Stimulated activated CD4-positive, alpha-beta T cell treated with anti-CD3 and anti-CD28 coated beads, Interleukin-2, amount 100 ng/mL, for 24 hours (primary cell): ENCODE data around the gene AOAH.
"Not testable (repeated sequence)": the region's sequence is repeated elsewhere in the genome, so short reads cannot be mapped to it uniquely, and the experiment has no call there.

ENCODE experiments used
- DNase-seq, 2 donors: peaks; one replicate each; pipeline ENCODE4 v3.0.0-alpha.2; 2020

AOAH gene

DNA sequence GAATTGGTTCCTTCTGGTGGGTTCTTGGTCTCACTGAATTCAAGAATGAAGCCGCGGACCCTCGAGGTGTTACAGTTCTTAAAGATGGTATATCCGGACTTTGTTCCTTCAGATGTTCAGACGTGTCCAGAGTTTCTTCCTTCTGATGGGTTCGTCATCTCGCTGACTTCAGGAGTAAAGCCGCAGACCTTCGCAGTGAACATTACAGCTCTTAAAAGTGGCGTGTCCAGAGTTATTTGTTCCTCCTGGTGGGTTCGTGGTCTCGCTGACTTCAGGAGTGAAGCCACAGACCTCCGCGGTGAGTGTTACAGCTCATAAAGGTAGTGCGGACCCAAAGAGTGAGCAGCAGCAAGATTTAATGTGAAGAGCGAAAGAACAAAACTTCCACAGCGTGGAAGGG lies 220.1 kb downstream of the AOAH start:
- DNase-seq, result not testable (repeated sequence)

- DNase-seq, result no peak
These were observed 226.5 kb downstream of the AOAH start for GRCh38 chr7:36497775-36498174.

GRCh38 chr7:36497176-36497575 lies 227.1 kb downstream of the AOAH start:
- not testable (repeated sequence) for DNase-seq

GRCh38 chr7:36496576-36496975 lies 227.7 kb downstream of the AOAH start:
- no peak for DNase-seq

- DNase-seq, result no peak
These were observed 233.0 kb downstream of the AOAH start for GRCh38 chr7:36491317-36491716.

DNA sequence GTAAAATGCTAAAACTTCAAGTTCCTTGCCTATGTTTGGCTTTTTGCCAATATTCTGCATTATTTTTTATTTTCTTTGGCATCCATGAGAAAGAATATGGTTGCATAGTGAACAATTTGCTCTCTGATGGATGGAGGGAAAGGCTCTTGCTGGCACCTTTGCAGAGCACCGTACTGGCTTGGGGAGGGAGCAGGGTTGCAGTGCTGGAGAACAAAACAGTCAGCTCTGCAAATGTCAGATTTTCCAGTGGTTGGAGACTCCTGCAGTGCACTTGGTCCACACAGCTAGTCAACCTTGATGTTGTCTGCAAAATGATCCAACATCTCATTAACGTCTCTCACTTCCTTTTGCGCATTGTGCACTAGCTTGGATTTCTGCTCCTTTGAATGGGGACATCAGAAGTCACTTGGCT lies 233.9 kb downstream of the AOAH start:
- DNase-seq, result no peak

DNA sequence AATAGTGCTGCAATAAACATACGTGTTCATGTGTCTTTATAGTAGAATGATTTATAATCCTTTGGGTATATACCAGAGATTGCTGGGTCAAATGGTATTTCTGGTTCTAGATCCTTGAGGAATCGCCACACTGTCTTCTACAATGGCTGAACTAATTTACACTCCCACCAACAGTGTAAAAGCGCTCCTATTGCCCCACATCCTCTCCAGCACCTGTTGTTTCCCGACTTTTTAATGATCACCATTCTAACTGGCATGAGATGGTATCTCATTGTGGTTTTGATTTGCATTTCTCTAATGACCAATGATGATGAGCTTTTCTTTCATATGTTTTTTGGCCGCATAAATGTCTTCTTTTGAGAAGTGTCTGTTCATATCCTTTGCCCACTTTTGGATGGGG lies 235.6 kb downstream of the AOAH start:
- not testable (repeated sequence) for DNase-seq

DNA sequence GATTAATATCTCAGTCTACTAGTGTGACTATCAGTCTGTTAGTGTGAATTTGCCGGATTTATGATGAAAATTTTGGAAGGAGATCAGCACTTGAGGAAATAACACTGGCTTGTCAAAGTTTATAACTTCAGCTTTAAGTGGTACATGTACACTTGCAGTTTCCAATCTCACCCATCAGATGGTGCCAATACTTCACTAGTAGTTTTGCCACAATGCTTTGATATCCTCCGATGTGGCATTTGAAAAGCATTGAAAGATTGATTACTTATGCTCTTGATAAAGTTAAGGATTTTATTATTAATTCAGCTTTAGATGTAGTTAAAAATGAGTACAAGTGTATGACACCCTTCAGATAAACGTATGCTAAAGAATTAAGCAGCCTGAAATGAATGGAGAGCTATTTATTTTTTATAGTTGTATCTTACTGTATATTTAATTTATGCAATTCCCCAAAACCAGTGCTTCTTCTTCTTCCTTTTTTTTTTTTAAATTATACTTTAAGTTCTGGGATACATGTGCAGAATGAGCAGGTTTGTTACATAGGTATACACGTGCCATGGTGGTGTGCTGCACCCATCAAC lies 236.4 kb downstream of the AOAH start:
- peak in 1 of 2 donors; percentile 39 for DNase-seq

DNA sequence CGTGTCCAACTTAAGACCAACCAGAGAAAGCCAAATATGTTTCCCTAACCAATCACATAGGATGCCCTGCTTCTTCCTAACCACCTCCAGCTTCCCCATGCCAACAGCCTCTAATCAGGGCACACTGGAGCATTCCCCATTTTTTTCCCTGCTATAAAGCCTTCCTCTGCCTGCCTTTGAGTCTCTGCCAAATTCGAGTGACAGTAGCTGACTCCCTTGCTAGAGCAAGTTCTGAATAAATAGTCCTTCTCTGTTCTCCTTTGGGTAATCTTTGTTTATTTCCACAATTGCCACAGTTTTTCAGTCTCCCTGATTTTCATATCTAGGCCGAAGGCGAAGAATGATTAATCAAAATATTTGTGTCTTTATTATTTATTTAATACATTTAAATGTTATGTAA lies 238.0 kb downstream of the AOAH start:
- DNase-seq, result no peak

DNA sequence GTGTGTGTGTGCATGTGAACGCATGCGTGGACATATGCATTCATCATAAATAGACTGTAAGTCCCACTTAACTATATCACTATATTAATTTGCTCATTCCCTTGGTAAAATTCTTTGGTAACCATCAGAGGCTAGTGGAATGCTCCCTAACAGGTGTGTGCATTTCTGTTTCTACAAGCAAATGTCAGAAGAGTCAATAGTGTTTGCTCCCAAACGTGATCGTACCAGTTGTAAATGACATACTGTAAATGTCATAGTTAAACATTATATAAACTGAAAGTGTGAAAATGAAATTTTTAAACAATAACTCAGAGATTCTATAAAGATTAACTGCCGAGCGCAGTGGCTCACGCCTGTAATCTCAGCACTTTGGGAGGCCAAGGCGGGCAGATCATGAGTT lies 240.0 kb downstream of the AOAH start:
- no peak for DNase-seq

- not testable (repeated sequence) for DNase-seq
These were observed 240.4 kb downstream of the AOAH start for GRCh38 chr7:36483853-36484252.

GRCh38 chr7:36478745-36479144 lies 245.5 kb downstream of the AOAH start:
- no peak for DNase-seq

GRCh38 chr7:36475381-36475780 lies 248.9 kb downstream of the AOAH start:
- peak in 1 of 2 donors; percentile 13 for DNase-seq

DNA sequence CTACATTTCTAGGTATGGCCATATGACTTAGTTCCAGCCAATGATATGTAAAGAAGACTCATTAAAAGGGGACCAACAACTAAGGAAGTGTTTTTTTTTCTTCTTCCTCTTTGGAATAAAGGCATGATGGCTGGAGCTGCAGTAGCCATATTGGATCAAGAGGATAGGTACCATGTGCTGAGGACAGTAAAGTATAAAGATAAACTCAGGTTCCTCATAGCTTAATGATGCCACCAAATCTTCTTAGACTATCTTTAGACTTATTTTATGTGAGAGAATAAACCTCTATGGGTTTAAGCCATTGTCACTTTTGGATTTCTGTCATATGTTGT lies 249.3 kb downstream of the AOAH start:
- no peak for DNase-seq

DNA sequence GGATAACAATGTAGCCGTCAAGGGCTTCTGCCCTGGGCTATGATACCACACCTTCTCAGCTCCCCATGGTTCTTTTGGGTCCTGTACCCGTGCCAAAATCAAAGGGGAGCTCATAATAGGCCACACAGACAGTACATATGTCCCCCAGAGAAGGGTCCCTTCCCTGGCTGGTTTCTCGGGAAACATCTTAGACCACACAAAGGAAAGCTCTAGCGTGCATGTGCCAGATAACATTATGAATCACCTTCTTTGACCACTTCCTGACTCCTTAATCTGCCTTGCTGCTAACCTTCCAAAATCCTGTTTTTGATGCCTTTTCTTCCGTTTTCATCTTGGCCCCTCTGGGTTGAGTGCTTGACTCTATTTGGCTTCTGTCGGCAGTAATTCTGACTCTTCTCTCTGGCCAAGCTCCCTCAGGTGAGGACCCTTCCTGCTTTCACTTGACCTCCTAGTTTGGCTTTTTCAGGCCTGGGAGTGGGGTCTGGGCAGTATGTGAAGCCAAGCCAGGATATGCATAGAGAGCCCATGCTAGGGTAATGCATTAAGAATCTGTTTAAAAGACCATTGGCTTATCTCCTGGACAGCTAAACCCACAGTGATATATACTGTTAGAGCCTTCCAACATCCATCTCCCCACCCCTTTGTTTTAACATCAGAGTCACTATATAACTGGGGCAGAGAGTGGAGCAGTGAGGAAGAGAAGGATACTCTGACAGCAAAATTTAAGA lies 249.8 kb downstream of the AOAH start:
- peak in 1 of 2 donors; percentile 2 for DNase-seq

DNA sequence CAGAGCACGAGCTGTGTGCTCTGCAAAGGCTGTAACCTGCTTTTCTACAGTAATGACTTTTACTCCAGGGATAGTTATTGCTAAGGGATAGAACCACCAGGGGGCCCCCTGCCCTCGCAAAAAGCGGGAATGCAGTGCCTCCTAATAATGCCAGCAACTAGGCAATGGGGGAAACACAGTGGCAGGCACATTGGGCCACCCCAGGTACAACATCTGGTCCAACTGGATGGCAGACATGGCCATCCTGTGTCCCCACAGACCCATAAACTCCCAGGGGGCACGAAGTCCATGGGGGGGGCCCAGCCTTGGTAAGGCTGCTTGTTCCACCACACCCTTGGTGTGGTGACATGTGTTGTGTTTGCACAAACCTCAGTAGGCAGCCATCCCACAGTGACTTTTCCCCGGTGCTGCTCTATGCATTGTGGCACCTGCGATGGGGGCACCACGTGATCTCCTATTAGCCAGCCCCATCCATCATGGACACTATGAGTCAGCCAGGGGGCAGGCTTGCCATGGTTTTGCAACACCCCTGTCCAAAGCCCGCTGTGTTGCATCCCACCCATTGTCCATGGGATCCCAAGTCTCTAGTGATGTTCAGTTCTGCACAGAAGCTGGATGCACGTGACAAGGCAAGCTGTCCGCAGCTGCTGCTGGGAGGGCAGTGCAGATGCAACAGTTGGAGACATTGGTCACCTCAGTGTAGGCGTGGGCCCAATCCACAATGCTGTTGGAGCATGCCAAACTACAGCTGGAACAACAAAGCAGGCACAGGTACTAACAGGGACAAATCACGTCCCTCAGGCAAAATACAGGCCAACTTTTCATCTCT lies 250.6 kb downstream of the AOAH start:
- peak; percentile 41 to 67 for DNase-seq

- DNase-seq, result no peak
These were observed 252.1 kb downstream of the AOAH start for GRCh38 chr7:36472141-36472729.

GRCh38 chr7:36469236-36469635 lies 255.1 kb downstream of the AOAH start:
- DNase-seq, result no peak

DNA sequence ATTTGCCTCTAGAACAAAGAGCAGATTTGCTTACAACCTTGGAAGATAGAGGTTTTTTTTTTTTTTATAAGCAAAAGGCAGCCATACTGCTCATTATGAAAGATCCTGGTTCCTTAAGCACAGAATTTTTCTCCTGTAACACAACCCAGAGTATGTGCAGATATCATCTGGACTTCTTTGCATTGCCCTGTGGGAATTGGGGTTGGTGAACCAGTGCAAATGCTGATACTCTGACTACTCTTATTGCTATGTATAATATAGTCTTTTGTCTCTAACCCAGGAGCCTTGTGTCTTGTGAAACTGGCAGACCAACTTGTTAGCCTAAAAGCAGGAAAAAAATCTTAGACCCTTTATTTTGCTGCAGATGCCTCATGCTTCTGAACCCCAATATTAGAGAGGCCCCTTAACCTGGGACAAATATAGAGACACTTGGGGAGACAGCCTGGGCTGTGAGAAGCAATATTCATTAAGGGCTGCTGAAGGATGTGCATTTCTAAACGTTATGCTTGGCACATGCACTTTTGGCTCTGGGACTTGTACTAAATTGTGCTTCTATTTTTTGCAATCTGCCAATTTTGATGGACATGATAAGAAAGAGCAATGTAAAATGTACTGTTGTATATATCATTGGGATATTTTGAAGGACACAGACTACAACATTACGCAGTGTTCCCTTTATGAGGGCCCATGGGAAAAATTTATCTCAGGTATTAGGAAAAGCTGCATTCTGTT lies 255.8 kb downstream of the AOAH start:
- DNase-seq, result no peak

GRCh38 chr7:36466001-36466400 lies 258.3 kb downstream of the AOAH start:
- not testable (repeated sequence) for DNase-seq

- DNase-seq, result no peak
These were observed 260.0 kb downstream of the AOAH start for GRCh38 chr7:36464271-36464670.
